Tibial artery (tissue), 4 donors: Measurements from ENCODE around the gene KDM4B.
A peak's percentile ranks its signal among the peaks of the same experiment; 100 is the strongest.

Experiments used
- DNase-seq, 2 donors: peaks; one replicate each; pipeline ENCODE4 v3.0.0-alpha.2; 2019
- H3K27ac ChIP-seq, 2 donors: fragments of 200-600 bp; sonication (generic) in 1 of 2; 1 replicate in 1 of 2; 2 replicates in 1 of 2; pipeline ENCODE4 v1.5.1; 2018 to 2019; ENCODE audit warnings: mild to moderate bottlenecking in 1 of 2
- H3K27me3 ChIP-seq, 2 donors: fragments of 200-600 bp; sonication (generic) in 1 of 2; one replicate each; pipeline versions ENCODE4 v1.5.1 to v1.6.0; 2016 to 2019
- H3K36me3 ChIP-seq, 3 donors: fragments of 200-600 bp; sonication (generic) in 2 of 3; one replicate each; pipeline ENCODE4 v1.5.1; 2016 to 2019; ENCODE audit warnings: mild to moderate bottlenecking in 2 of 3
- H3K4me1 ChIP-seq, 4 donors: fragments of 200-600 bp; sonication (generic) in 2 of 4; 1 replicate in 3 of 4; 2 replicates in 1 of 4; pipeline ENCODE4 v1.5.1; 2016 to 2019
- H3K4me3 ChIP-seq, 2 donors: fragments of 200-600 bp; sonication (generic) in 1 of 2; 1 replicate in 1 of 2; 2 replicates in 1 of 2; pipeline ENCODE4 v1.5.1; 2018 to 2019; ENCODE audit warnings: mild to moderate bottlenecking in 2 of 2
- H3K9me3 ChIP-seq, 3 donors: fragments of 200-600 bp; sonication (generic) in 1 of 3; one replicate each; pipeline ENCODE4 v1.5.1; 2016 to 2019
- CTCF ChIP-seq, 2 experiments: fragments of 200-600 bp in 1 of 2; fragments of 450-650 bp in 1 of 2; IDR thresholded peaks; one replicate each; pipeline ENCODE4 v1.5.1; 2017 to 2019; ENCODE audit warnings: antibody characterized with exemption in 2 of 2, mild to moderate bottlenecking in 1 of 2, moderate library complexity in 1 of 2
- intact Hi-C: fragments of 100-400 bp; cut with DNase I; formaldehyde crosslinking; loops from one replicate; pipeline ENCODE4 v1.15.0; 2023; ENCODE audit warnings: low total_unique reads

Gene KDM4B

GRCh38 chr19:5166262-5166661, 197.3 kb downstream of the KDM4B start:
- Histone ChIP-seq H3K4me3 (no peak overlapping the region), H3K36me3 (no peaks in the 10 kb centered on the region), H3K4me1 (no peaks in the 10 kb centered on the region), H3K27ac (no peak overlapping the region), H3K9me3 (no peaks in the 10 kb centered on the region), H3K27me3 (no peaks in the 10 kb centered on the region)
- intact Hi-C loops, result no loop called here
- TF ChIP-seq CTCF (IDR thresholded peaks at IDR 0.05), result no peak
- no peak for DNase-seq

- no peaks in the 10 kb centered on the region for H3K36me3 ChIP-seq
- no peaks in the 10 kb centered on the region for H3K9me3 ChIP-seq
- no peak for DNase-seq
- intact Hi-C loops, result no loop called here
- no peaks in the 10 kb centered on the region for H3K27me3 ChIP-seq
- no peak overlapping the region for H3K27ac ChIP-seq
- TF ChIP-seq CTCF (IDR thresholded peaks at IDR 0.05), result peak; percentile 30 to 36
- peaks cover 0 to 4% (median 0%) of the 10 kb centered on the region in 4 donors for H3K4me1 ChIP-seq
- H3K4me3 ChIP-seq, result no peak overlapping the region
These were observed 201.4 kb downstream of the KDM4B start for GRCh38 chr19:5170329-5170745.

- H3K4me1 ChIP-seq, result peaks cover 0 to 4% (median 0%) of the 10 kb centered on the region in 4 donors
These were observed 202.8 kb downstream of the KDM4B start for GRCh38 chr19:5171711-5172110.

GRCh38 chr19:5172859-5173630, 204.1 kb downstream of the KDM4B start:
- Histone ChIP-seq H3K9me3 (no peaks in the 10 kb centered on the region), H3K36me3 (no peaks in the 10 kb centered on the region), H3K4me3 (no peak overlapping the region), H3K27ac (no peak overlapping the region), H3K4me1 (peaks cover 0 to 4% (median 0%) of the 10 kb centered on the region in 4 donors), H3K27me3 (no peaks in the 10 kb centered on the region)
- peak in 1 of 2 donors; percentile 58 for DNase-seq
- intact Hi-C loops, result no loop called here
- TF ChIP-seq CTCF (IDR thresholded peaks at IDR 0.05), result no peak

More at GRCh38 chr19:5171711-5172110, 202.8 kb downstream of the KDM4B start:
- Histone ChIP-seq H3K27ac (no peak overlapping the region), H3K27me3 (no peaks in the 10 kb centered on the region), H3K4me3 (no peak overlapping the region), H3K9me3 (no peaks in the 10 kb centered on the region), H3K36me3 (no peaks in the 10 kb centered on the region)
- no peak for DNase-seq
- no peak for TF ChIP-seq CTCF (IDR thresholded peaks at IDR 0.05)
- intact Hi-C loops, result no loop called here

- Histone ChIP-seq H3K9me3 (no peaks in the 10 kb centered on the region), H3K36me3 (no peaks in the 10 kb centered on the region), H3K4me3 (no peak overlapping the region), H3K27ac (no peak overlapping the region), H3K4me1 (peaks cover 0 to 4% (median 0%) of the 10 kb centered on the region in 4 donors), H3K27me3 (no peaks in the 10 kb centered on the region)
- no peak for DNase-seq
- TF ChIP-seq CTCF (IDR thresholded peaks at IDR 0.05), result no peak
- intact Hi-C loops, result no loop called here
These were observed 205.1 kb downstream of the KDM4B start for GRCh38 chr19:5173993-5174392.
